ENCODE data around the gene ATP1A3.
A peak's percentile ranks its signal among the peaks of the same experiment; 100 is the strongest.
"Not testable (repeated sequence)": the region's sequence is repeated elsewhere in the genome, so short reads cannot be mapped to it uniquely, and the experiment has no call there.

ATP1A3 gene

DNA sequence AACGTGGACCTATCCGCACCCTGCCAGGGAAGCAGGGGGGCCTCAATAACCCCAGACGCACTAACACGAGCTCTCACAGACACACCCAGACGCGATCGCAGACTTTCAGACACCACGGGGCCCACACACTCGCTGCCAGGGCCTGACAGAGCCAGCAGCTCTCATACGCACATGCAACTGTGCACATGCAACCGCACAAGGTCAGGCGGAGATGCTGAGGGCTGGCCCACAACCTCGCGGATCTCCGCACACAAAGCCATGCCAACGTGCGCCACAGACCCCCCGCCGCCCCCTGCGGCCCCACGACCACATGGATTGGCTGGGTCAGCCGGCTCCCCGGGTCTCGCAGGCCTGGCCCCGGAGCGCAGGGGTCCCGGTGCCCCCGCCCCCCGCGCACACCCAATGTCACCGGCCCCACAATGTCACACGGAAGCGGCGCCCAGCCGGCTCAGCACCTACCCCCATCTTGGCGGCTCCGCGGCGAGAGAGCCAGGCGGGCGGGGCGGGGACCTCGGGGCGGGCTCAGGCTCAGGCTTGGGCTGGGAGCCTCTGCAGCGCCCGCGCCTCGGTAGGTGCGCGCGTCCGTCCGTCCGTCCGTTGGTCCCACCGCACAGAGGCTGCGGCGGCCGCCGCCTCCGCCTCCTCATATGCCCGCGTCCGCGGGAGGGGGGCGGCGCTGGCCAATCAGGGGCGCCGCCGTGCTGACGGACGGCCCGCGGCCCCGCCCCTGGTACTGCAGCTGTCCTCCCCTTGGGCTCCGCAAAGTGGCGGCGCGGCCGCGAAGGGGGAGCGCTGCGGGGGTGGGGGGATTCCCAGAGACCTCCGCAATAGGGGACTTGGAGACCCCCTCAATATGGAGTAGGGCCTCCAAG, at the start of gene ATP1A3:
ATP1A3 (minus strand) TSS at position 619 of the 872 bp plus-strand sequence; CDS start at position 465, 154 bp downstream.
- DNase-seq (ENCODE audit: low read depth), result peak; percentile 39

GRCh38 chr19:42042455-42043170, 48.6 kb upstream of the ATP1A3 start:
- DNase-seq (ENCODE audit: low read depth), result no peak

- not testable (repeated sequence) for DNase-seq (ENCODE audit: low read depth)
Measured at GRCh38 chr19:42040491-42040890, 46.5 kb upstream of the ATP1A3 start.

DNA sequence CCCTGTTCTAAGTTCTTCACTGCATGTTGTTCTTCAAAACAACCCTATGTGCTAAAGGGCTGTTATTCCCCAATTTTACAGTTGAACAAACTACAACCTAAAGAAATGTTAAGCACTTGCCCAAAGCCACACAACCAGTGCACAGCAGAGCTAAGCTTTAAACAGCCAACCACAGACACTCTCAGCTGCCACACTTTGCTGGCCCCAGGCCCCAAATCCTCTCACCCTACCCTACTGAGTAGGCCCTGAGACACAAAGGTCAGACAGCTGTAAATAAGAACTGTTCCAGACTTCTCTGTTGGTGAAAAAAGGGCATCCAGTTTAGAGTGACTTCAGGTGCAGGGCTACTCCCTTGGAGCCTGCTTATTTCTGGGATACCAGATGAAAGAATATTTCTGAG, 46.0 kb upstream of the ATP1A3 start:
- no peak for DNase-seq (ENCODE audit: low read depth)

DNA sequence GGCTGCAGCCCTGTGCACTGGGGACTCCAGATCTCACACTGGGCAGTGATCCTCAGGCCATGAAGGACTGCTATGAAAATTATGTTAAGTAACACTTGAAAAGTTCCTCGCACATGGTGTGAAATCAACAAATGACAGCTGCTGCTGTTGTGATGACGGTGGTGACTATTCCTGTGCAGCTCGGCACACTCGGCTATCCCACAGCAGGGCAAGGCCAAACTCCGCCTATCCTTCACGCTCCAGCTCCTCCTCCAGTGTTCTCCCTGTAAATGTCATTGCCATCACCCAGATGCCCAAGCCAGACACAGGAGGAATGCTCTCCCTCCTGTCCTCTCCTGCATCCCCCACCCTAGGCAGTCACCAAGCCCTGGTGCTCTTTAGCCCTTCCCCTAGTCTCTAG, 44.6 kb upstream of the ATP1A3 start:
- DNase-seq (ENCODE audit: low read depth), result no peak

DNA sequence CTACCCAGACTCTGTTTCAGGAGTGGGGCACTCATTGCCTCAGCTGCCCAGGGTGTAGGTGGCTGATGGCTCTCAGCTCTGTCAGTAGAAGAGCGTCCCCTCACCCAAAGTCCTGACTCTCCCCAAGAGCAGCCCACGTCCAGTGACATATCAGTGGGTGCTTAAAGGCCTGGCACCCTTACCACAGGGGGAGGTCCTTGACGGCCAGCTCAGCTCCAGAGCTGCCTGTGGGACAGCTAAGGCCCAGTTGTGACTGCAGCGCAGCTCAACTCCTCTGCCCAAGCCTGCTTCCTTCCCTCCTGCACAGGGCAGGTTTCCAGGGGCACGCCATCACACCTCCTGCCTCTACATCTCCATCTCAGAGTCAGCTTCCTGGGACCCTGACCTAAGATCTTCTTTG, 43.6 kb upstream of the ATP1A3 start:
- no peak for DNase-seq (ENCODE audit: low read depth)

GRCh38 chr19:42034640-42035391, 40.8 kb upstream of the ATP1A3 start:
- DNase-seq (ENCODE audit: low read depth), result peak; percentile 60

- no peak for DNase-seq (ENCODE audit: low read depth)
Measured at GRCh38 chr19:42033413-42033812, 39.4 kb upstream of the ATP1A3 start.

- no peak for DNase-seq (ENCODE audit: low read depth)
Measured at GRCh38 chr19:42032431-42032830, 38.4 kb upstream of the ATP1A3 start.

DNA sequence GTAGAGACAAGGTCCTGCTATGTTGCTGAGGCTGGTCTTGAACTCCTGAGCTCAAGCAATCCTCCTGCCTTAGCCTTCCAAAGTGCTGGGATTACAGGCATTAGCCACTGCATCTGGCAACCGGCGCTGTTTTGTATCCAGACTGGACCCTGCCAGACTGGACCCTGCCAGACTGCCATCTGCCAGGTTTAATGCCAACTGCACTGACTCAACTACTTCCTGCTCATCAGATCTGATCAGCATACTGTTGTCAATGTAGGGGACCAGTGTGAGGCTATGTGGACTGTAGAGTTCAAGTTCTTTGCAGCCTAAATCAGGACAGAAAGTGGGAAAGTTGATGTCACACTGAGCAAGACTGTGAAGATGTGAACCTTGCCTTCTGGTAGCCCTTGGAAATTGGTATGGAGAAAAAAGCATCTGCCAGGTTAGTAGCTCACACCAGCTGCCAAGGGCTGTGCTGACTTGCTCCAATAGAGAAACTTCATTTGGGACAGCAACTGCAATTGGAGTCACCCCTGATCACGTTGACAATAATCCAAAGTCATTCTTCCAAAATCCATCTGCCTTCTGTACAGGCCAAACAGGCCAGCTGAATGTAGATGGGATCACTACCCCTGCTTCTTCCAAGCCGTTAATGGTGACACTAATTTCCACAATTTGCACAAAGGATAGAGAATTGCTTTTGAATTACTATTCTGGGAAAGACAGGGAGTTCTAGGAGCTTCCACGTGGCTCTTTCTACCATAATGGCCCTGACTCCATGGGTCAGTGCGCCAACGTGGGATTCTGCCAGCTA, 36.8 kb upstream of the ATP1A3 start:
- no peak for DNase-seq (ENCODE audit: low read depth)

DNA sequence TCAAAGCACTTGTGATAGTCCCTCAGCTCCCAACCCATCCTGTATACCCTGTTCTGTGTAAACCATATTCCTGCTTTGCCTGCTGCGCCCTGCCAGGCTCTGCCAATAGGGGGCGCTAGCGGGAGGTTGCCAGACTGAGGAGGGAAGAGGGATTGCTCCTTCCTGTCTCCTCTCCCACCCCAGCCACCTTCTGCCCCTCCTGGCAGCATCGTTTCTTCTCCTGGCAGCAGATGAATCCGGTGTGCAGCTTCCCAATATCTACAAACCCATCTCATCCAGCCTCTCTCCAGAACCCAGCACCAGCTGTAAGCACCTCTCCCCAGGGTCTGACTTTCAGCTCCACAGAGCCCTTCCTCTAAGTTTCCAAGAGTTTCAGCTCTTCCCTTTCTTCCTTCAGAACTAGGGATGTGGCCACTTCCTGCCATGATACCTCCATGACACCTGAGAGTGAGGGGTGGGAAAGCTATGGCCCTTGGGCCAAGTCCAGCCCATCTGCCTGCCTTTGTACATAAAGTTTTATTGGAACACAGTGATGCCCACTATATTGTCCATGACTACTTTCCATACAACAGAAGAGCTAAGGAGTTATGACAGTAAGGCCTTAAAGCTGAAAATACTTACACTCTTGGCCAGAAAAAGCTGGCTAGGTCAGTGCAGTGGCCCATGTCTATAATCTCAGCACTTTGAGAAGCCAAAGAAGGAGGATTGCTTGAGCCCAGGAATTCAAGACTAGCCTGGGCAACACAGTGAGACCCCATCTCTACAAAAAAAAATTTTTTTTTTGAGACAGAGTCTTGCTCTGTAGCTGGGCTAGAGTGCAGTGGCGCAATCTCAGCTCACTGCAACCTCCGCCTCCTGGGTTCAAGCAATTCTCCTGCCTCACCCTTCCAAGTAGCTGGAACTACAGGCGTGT, 34.5 kb upstream of the ATP1A3 start:
- DNase-seq (ENCODE audit: low read depth), result no peak

GRCh38 chr19:42024622-42025111, 30.6 kb upstream of the ATP1A3 start:
- DNase-seq (ENCODE audit: low read depth), result no peak

DNA sequence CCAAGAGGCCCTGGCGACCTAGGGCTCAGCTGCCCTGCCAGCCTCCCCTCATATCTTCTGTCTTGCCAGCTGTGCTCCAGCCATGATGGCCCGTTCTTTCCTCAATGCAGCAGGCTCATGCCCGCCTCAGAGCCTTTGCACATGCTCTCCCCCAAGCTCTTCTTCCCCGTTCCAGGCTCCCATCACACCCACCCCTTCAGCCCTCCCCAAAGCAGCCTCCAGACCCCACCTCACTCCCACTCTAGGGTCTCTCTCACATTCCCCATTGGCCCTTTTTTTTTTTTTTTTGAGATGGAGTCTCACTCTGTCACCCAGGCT, 29.9 kb upstream of the ATP1A3 start:
- DNase-seq (ENCODE audit: low read depth), result no peak

GRCh38 chr19:42023121-42023942, 29.3 kb upstream of the ATP1A3 start:
- DNase-seq (ENCODE audit: low read depth), result no peak

GRCh38 chr19:42022616-42023015, 28.6 kb upstream of the ATP1A3 start:
- no peak for DNase-seq (ENCODE audit: low read depth)

DNA sequence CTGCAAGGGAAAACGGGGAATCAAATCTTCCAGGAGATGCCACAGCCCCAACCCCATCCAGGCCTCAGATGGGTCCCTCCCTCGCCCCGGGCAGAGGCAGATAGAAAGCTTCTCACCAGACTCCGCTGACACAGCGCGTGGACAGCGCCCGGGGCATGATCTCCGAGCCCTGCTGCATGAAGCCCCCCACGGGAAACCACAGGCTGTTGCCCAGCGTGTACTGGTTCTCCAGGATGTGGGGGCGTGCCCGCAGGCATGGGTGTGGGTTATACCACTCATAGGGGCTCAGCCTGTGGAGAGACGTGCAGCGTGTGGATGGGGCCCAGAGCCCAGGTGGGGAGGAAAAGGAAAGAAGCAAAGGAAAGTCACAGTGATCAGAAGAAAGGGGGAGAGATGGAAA, 27.2 kb upstream of the ATP1A3 start:
- DNase-seq (ENCODE audit: low read depth), result no peak

DNA sequence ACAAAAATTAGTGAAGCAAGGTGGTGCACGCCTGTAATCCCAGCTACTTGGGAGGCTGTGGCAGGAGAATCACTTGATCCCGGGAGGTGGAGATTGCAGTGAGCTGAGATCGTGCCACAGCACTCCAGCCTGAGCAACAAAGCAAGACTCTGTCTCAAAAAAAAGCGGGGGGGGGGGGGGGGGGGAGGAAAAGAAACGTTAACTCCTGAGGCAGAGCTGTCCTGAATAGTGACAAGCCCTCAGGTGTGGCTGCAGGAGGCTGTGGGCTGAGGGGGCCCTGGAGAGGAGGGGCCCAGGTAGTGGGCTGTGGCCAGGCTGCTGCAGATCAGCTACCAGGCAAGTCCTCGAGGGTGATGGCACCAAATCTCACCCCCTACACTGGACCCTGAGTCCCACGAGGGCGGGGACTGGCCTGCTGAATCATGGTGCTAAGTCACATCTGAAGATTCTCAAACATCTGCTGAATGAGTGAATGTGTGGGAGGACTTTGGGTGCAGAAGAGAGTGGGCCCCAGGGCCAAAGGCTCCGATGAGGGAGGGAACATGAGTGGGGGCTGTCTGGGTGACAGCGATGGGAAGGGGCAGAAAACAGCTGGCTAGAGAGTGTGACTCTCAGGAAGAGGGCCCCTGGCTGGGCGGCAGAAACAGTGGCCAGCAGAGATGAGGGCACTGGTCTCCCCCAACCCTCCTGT, 24.6 kb upstream of the ATP1A3 start:
- DNase-seq (ENCODE audit: low read depth), result no peak

- DNase-seq (ENCODE audit: low read depth), result no peak
Measured at GRCh38 chr19:42017040-42017439, 23.0 kb upstream of the ATP1A3 start.

DNA sequence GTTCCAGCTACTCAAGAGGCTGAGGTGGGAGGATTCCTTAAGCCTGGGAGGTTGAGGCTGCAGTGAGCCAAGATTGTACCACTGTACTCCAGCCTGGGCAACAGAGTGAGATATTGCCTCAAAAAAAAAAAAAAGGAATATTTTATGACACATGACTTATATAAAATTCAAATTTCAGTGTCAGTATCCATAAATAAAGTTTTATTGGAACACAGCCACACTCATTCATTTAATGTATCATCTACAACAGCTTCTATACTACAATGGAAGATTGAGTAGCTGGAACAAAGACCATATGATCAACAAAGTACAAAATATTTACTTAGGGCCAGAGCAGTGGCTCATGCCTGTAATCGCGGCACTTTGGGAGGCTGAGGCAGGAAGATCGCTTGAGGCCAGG, 18.7 kb upstream of the ATP1A3 start:
- DNase-seq (ENCODE audit: low read depth), result not testable (repeated sequence)

Data from activated gamma-delta T cell treated with anti-CD3 and anti-CD28 coated beads, Interleukin-2, amount 50 U/mL, for 16 hours (primary cell).